SK-N-SH treated with all-trans-retinoic acid at 6 μM for 48 hours (cell line): ENCODE results near the gene WNT1.

Source experiments
- ARNTL ChIP-seq: fragments of 450-650 bp; formaldehyde crosslinking; IDR thresholded peaks from 2 replicates; pipeline ENCODE4 v1.5.0; 2020; ENCODE audit warnings: low read depth, mild to moderate bottlenecking, moderate library complexity, borderline replicate concordance
- CSDC2 ChIP-seq: fragments of 250-450 bp; sonication (Bioruptor Pico); IDR thresholded peaks from 2 replicates; pipeline ENCODE4 v1.5.0; 2020; ENCODE audit warnings: mild to moderate bottlenecking, moderate library complexity
- OSR1 ChIP-seq: fragments of 250-450 bp; sonication (Bioruptor Pico); IDR thresholded peaks from 2 replicates; pipeline ENCODE4 v1.8.0; 2022; ENCODE audit warnings: moderate library complexity, mild to moderate bottlenecking, inconsistent platforms
- ZFP3 ChIP-seq: fragments of 250-450 bp; sonication (Bioruptor Pico); IDR thresholded peaks from 2 replicates; pipeline ENCODE4 v1.5.0; 2020; ENCODE audit warnings: mild to moderate bottlenecking, moderate library complexity
- TF ChIP-seq, protein P1 (sequence below): fragments of 250-450 bp; sonication (Bioruptor Pico); IDR thresholded peaks from 2 replicates; pipeline ENCODE4 v1.5.1; 2020; ENCODE audit warnings: low read depth, mild to moderate bottlenecking, moderate library complexity
- TF ChIP-seq, protein P2 (sequence below): fragments of 250-450 bp; sonication (Bioruptor Pico); IDR thresholded peaks from 2 replicates; pipeline ENCODE4 v1.8.0; 2021; ENCODE audit warnings: low read depth, mild to moderate bottlenecking, moderate library complexity, borderline replicate concordance

DNA sequence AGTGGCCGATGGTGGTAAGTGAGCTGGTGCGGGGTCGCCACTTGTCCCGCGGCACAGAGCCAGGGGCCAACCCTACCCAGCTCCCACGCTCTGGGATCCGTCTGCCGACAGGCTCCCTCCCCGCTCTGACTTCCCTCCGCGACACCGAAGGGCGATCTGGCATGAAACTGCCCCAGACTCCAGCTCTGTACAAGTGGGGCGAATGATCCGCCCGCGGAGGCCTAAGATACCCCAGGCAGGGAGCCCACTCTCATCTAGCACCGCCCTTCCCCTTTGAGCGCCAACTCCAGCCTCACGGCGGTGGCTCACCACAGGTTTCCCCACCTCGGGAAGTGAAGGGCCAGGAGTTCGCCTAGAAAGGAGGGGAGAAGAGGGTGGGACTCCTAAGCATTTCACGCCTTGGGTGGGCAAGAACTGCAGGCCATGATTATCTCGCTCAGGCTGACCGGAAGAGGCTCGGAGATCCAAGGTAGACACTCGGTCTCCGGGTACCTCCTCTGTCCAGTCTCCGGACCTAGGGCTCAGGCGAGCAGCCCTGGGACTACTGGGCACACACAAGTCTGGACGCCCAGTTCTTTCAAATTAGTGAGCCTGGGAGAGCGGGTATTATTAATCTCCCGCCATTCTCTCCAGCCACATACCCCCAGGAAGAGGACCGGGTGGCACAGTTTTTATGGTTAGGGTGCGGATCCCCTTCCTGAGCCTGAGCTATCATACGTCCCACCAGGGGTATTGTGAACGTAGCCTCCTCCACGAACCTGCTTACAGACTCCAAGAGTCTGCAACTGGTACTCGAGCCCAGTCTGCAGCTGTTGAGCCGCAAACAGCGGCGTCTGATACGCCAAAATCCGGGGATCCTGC lies 849 bp downstream of the WNT1 start:
- TF ChIP-seq ARNTL (no peak), OSR1 (CRISPR knock-in tag) (no peak), CSDC2 (CRISPR knock-in tag) (no peak), ZFP3 (CRISPR knock-in tag) (no peak)
- TF ChIP-seq, protein P1, sequence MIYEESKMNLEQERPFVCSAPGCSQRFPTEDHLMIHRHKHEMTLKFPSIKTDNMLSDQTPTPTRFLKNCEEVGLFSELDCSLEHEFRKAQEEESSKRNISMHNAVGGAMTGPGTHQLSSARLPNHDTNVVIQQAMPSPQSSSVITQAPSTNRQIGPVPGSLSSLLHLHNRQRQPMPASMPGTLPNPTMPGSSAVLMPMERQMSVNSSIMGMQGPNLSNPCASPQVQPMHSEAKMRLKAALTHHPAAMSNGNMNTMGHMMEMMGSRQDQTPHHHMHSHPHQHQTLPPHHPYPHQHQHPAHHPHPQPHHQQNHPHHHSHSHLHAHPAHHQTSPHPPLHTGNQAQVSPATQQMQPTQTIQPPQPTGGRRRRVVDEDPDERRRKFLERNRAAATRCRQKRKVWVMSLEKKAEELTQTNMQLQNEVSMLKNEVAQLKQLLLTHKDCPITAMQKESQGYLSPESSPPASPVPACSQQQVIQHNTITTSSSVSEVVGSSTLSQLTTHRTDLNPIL, result no peak
- TF ChIP-seq, protein P2, sequence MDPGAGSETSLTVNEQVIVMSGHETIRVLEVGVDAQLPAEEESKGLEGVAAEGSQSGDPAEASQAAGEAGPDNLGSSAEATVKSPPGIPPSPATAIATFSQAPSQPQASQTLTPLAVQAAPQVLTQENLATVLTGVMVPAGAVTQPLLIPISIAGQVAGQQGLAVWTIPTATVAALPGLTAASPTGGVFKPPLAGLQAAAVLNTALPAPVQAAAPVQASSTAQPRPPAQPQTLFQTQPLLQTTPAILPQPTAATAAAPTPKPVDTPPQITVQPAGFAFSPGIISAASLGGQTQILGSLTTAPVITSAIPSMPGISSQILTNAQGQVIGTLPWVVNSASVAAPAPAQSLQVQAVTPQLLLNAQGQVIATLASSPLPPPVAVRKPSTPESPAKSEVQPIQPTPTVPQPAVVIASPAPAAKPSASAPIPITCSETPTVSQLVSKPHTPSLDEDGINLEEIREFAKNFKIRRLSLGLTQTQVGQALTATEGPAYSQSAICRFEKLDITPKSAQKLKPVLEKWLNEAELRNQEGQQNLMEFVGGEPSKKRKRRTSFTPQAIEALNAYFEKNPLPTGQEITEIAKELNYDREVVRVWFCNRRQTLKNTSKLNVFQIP (CRISPR knock-in tag), result no peak
